GM18873 (cell line): ENCODE data around the gene CNTN4.
"Not testable (repeated sequence)": the region's sequence is repeated elsewhere in the genome, so short reads cannot be mapped to it uniquely, and the experiment has no call there.

Experiments used
- ATAC-seq: cut with Tn5 transposase; IDR thresholded peaks from one replicate; pipeline ENCODE4 v1.9.1; 2021; ENCODE audit warnings: mild to moderate bottlenecking, moderate library complexity, moderate number of reproducible peaks; ENCODE audit not compliant: unreplicated experiment, low FRiP score

The CNTN4 gene

GRCh38 chr3:2876362-2876761 is 777.7 kb downstream of the CNTN4 start:
- ATAC-seq = no peak

DNA sequence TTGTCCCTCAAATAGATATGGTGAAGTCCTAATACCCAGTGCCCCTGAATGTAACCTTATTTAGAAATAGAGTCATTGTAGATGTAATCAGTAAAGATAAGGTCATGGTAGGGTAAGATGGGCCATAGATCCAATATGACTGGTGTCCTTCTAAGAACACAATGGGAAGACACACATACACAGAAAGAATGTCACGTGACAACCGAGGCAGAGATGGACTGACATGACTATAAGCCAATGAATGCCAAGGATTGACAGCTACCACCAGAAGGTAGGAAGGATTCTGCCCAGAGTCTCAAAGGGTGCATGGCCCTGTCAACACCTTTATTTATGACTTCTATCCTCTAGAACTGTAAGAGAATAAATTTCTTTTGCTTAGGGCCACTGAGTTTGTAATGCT is 780.4 kb downstream of the CNTN4 start:
- ATAC-seq = no peak

DNA sequence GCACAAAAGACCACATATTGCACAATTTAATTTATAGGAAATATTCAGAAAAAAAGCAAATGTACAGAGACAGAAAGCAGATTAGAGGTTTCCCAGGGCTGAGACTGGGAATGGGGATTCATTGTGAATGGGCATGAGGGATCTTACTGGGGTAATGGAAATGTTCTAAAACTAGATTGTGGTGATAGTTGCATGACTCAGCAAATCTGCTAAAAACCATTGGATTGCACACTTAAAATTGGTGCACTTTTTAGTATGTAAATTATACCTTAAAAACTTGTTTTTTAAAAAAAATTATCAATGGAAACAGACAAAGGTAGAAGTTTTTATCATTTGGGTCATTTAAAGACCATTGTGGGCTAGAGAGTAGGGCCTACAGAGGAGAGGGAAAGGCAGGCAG is 780.9 kb downstream of the CNTN4 start:
- ATAC-seq = no peak

DNA sequence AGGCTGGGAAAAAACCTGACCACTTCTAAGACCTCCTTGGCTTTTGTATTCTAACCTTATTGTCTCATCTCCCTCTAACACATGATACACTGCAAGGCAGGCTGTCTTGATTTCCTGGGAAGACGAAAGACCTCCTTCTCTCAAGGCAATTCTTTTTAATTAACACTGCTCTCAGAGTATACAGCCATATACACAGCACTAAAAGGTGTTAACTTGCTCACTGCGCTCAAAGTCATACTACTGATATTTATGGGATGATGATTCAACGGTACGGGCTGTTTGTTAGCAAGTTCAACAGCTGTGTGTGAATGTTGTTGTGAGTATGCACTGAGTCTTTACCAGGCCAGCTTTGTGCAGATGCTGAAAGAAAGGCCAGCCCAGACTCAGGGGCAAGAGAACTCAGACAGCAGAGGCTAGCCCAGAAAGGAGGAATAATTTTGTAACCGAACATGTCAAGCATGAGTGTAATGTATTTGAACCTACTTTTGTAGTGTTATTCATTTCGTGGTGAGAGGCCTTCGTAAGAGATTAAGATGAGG is 781.6 kb downstream of the CNTN4 start:
- no peak for ATAC-seq

- ATAC-seq = no peak
Measured at GRCh38 chr3:2883283-2883682, 784.6 kb downstream of the CNTN4 start.

- ATAC-seq = no peak
Measured at GRCh38 chr3:2888592-2888991, 789.9 kb downstream of the CNTN4 start.

DNA sequence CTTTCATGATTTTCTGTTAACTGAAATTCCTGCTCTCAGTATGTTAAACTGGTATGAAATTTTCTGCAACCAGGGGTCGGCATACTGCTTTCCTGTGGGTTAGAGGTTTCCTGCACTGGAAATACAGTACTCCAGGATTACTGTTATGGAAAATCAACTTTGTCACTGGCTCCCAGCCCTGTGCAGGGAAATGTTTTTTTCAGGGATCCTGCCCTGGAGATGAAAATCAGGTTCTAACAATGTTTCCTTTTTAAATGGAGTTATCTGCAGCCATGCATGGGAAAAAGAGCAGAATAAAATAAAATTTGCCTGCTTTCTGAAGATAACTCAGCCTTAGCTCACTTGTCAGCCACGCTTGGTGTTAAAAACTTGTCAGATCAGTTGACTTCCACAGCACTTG is 791.1 kb downstream of the CNTN4 start:
- no peak for ATAC-seq

DNA sequence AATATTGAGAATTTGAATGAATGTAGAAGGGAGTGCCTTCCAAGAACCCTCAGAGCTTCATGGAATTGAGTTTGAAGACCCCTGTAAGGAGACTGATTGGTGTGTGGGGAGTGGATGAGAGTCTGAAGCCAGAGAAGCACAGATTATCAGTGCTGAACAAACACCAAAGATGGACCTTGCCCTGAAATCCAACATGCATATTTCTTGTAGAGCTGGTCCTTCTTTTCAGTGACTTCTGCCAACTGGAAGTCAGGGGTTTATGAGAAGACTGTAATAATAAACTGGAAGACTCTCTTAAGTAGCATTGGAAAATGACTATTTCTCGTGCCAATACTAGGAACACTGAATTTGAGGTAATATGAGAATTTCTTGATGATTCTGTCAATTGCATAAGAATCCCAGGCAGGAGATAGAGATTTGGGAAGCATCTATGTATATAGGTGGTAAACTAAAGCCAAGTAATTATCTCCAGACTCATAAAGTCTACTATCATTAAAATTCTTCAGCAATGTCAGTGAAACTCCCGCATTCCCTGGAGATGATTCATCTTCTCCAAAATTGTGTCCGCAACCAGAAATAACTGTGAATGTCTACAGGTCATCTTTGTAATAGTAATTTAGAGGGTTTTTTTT is 797.8 kb downstream of the CNTN4 start:
- ATAC-seq = no peak

DNA sequence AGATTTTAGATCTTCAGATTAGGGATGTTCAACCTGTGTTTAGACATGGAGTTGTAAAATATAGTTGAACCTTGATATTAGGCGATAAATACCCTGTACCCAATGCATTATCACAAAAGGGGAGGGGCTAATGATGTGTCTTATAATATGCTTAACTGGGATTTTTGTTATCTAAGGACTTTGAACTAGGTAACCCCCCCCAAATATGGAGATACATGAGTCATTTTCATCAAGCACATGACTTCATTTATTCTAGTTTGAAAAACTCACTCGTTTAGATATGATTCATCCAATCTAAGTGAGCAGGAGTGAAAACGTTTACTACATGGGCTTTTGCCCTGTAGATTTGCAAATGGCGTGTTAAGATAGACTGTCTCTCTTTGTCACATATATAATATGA is 799.2 kb downstream of the CNTN4 start:
- ATAC-seq = no peak

GRCh38 chr3:2898591-2899353 is 800.1 kb downstream of the CNTN4 start:
- no peak for ATAC-seq

GRCh38 chr3:2904054-2904453 is 805.4 kb downstream of the CNTN4 start:
- ATAC-seq = no peak

DNA sequence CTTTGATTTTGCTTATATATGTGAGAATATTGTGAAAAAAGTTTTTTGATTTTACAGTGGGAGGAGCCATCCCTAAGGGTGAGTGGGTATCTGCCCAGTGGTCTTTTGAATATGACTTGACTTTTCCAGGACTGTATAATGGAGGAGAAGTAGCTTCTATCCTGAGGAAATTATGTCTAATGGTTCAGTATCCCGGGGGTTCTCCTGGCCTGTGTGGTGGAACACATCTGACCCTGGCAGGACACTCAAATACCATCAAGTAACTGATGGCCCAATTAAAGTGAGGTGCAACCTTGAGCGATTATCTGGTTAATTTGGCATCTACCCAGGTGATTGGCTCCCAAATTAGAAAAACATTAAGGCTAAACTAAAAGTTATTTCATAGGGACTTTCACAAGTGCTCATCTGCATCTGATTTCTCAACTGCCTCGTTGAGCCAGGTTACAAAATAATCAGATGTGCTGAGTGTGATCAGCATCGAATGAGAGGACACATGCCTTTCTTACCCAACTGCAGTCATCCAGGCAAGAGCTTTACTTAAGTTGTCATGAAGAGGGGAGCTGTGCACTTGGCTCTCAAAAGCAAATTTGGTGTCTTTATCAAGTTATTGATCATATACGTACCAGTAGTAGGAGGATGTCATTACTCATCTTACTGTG is 810.2 kb downstream of the CNTN4 start:
- ATAC-seq = no peak

GRCh38 chr3:2910997-2911396 is 812.3 kb downstream of the CNTN4 start:
- no peak for ATAC-seq

GRCh38 chr3:2915826-2916225 is 817.2 kb downstream of the CNTN4 start:
- ATAC-seq = no peak

DNA sequence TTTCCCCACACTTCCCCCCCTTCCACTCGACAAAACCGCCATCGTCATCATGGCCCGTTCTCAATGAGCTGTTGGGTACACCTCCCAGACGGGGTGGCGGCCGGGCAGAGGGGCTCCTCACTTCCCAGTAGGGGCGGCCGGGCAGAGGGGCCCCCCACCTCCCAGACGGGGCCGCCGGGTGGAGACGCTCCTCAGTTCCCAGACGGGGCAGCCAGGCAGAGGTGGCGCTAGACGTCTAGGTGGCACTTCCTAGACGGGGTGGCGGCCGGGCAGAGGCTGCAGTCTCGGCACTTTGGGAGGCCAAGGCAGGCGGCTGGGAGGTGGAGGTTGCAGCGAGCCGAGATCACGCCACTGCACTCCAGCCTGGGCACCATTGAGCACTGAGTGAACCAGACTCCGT is 818.0 kb downstream of the CNTN4 start:
- not testable (repeated sequence) for ATAC-seq

DNA sequence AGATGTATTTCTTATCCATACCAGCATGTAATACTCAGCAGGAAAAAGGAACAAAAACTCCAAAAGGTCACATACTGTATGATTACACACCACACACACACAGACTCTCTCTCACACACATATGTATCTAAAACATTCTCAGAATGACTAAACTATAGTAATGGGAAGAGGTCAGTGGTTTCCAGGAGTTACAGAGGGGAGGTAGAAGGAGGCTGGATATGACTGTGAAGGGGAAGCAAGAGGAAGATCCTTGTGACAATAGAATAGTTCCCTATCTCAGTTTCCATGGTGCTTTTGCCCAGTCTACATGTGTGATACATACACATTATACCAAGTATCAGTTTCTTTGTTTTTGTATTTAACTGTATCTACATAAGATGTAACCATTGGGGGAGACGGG is 821.4 kb downstream of the CNTN4 start:
- no peak for ATAC-seq

- ATAC-seq = no peak
Measured at GRCh38 chr3:2921452-2921851, 822.8 kb downstream of the CNTN4 start.

GRCh38 chr3:2921903-2922302 is 823.2 kb downstream of the CNTN4 start:
- peak; percentile 61 for ATAC-seq

DNA sequence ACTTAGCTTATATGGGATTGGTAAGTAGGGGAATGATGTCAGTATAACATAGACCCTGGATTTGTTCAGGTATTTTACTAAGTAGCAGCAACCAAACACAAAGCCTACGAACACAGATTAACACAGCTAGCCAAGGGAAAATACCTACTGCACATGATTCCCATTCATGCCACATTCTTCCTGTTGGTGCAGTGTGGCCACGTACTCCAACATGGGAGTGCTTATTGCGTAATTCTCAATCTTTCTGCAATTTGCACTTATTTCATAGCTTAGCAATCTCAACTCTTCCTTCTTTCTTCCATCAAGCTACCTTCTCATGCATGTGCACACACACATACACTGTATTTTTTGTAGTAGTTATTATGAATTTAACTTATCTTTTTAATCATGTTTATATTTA is 824.7 kb downstream of the CNTN4 start:
- no peak for ATAC-seq

DNA sequence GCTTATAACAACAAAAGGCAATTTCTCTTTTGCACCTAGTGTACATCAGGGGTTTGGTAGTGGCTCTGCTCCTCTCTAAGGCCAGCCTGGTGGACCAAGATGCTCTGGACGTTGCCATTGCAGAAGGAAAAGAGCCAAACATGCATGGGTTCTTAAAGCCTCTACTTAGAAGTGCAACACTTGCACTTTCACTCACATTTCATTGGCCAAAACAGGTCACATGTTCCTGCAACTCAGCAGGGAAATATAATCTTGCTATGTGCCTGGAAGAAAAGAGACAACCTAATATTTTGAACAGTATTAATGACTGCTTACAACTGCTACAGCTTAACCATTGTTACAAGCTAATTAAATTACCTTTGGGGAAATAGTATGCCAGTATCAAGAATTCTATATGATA is 828.6 kb downstream of the CNTN4 start:
- no peak for ATAC-seq

GRCh38 chr3:2929574-2929973 is 830.9 kb downstream of the CNTN4 start:
- ATAC-seq = no peak

- ATAC-seq = no peak
Measured at GRCh38 chr3:2931265-2931664, 832.6 kb downstream of the CNTN4 start.
